NCI-H1930 (cell line): Measurements from ENCODE around the gene CCDC57.

ENCODE experiments used
- DNase-seq, 2 experiments: peaks; one replicate each; lab custom pipeline; 2025; lab: John Stamatoyannopoulos, UW

The CCDC57 gene

DNA sequence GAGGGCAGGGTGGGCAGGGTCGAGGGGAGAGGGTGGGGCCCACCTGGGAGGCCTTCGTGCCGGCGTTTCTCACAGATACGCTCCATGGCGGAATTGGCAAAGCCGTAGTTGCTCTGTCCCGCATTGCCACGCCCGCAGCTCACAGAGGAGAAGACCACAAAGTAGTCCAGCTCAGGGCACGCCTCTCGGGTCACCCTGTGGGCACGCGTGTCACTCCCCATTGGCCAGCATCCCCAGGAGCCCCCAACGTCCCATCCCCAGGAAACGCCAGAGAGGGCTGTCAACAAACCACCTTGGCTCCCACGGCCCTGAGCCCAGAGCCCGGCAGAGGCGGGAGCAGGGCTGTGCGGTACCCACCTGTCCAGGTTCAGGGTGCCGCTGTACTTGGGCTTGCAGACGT lies 130.7 kb downstream of the CCDC57 start:
- DNase-seq: no peak

DNA sequence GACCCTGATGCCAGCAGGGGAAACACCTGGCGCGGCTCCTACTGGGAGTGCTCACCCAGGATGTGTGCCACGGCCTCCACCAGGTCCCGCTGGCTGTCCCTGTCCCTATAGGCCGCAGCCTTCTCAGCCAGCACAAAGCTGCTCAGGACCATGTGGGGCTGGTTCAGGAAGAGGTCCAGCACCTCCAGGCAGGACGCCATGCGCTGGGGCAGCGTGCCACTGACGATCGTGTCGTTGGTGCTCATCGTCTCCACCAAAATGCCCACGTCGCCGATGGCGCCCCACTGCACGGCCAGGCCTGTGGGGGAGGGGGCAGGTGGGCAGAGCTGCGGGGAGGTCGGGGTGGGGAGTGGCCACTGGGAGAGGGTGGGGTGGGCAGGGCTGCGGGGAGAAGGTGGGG lies 131.1 kb downstream of the CCDC57 start:
- DNase-seq: no peak

DNA sequence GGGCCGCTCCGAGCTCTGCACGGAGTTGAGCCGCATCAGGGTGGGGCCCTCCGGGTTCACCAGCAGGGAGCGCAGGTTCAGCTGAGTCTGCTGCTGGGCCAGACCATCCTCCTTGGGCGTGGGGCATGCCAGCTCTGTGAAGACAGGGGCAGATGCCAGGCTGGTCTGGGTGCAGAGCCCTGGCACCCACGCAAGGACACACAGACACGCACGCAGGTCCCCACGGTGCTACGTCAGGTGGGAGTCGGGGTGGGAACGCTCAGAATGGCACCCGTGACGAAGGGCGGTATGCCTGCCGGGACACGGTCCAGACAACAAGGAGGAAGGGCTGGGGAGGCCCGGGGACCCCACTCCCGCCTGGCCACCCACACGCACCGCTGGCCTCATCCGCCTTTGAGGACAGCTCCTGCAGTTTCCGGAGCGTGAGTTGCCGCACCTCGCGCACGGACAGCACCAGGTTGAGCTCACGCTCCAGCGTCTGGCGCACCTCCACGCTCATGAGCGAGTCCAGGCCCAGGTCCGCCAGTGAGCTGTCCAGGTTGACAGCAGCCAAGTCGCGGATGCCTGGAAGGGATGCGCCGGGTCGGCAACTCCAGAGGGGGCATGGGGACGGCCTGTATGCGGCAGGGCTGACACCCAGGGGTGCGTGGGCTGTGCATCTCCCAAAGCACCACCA lies 131.7 kb downstream of the CCDC57 start:
- no peak for DNase-seq

DNA sequence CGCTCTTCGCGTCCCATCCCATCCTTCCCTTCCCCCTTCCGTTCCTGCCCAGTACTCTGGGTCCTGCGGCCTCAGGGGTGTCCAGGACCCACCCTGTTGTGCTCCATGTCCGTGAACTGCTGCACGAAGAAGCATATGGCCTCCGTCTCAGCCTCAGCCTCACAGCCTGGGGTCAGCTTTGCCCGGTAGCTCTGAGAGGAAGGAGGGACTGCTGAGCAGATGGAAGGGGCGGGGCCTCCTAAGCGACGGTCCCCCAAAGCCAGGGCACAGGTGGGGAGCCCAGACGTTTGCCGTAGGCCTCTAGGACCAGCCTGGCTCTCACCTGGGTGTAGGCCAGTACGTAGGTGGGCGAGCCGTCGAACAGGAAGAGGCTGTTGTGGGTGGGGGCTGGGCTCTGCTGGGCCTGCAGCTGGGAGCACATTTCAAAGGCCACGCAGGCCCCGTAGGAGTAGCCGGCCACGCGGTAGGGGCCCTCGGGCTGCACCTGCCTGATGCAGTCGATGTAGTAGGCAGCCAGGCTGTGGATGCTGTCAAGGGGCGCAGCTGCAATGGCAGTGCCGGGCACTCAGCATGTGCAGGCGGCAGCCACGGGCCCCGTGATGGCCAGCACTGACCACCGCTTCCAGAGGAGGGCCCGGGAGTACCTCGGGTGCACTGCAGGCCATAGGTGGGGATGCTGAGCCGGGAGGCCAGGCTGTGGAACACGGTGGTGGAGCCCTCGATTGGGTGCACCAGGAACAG lies 132.4 kb downstream of the CCDC57 start:
- DNase-seq: no peak

DNA sequence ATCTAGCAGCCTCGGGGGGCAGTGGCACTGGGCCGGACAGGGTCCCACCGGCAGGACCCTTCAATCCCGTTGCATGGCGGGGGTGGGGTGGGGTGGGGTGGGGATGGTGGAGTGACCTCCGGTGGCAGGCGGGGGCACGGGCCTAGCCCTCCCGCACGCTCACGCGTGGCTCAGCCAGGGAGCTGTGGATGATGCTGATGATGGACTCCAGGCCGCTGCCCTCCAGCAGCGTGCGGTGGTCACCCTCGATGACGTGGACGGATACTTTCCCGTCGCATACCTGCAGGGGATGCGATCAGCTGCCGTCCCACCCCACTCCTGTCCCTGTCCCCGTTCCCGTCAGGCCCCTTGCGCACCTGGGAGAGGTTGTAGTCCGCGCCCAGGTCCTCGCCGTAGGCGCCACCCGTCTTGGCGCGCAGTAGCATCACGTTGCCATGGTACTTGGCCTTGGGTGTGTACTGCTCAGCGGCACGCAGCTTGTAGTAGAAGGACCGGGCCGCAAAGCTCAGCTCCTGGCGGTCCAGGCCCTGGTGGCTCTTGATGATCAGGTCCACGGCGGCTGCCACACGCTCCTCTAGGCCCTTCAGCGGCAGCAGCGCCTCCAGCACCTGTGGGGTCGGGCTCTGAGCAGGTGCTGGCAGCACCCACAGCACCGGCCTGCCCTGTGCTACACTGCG lies 133.5 kb downstream of the CCDC57 start:
- DNase-seq: no peak

DNA sequence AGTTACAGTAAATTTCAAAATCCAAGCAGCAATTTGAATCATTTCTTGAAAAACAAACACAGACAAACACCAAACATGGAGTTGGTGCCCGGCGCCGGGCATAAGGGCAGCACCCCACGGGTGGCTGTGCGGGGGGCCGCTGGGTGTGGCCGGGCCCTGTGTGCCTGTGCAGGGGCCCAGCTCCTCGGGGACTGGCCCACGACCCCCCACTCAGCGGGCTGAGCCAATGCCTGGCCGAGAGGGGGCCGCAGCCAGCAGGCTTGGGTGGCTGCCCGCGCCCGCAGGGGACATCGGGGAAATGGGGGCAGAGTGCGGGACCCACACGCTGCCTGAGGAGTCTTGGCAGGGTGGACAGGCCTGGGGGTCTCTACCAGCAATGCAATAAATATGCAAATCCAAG lies 134.2 kb downstream of the CCDC57 start:
- no peak for DNase-seq

DNA sequence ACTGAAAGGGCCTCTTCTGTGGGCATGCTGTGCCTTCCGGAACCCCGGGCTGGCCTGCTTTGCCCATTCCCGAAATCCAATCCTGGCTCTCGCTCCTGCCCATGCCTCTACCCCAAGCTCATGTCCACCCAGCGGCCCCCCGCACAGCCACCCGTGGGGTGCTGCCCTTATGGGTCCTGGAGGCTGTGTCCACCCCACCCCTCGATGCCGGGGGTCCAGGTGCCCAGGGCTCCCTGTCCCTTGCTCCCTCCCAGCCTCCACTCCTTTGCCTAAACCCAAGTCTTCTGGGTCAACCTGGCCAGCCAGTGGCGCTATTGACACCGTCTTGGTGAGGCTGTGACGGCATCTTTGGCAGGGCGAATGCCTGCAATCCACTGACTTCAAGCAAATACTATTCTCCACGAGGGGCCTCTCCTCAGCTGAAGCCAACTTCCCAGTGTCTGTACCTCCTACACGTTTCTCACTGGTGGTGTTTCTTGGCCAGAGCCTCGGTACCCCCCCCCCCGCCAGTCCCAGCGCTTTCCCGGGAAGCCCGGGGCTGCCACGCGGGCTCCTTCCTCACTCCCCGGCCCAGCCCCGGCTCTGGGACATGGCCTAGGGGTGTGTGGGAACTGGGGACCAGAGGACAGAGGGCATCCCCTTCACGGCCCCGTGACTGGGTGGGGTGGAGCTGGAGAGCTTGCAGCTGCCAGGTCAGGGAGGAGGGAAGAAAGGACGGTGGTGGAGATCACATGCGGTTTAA lies 134.9 kb downstream of the CCDC57 start:
- DNase-seq: no peak

DNA sequence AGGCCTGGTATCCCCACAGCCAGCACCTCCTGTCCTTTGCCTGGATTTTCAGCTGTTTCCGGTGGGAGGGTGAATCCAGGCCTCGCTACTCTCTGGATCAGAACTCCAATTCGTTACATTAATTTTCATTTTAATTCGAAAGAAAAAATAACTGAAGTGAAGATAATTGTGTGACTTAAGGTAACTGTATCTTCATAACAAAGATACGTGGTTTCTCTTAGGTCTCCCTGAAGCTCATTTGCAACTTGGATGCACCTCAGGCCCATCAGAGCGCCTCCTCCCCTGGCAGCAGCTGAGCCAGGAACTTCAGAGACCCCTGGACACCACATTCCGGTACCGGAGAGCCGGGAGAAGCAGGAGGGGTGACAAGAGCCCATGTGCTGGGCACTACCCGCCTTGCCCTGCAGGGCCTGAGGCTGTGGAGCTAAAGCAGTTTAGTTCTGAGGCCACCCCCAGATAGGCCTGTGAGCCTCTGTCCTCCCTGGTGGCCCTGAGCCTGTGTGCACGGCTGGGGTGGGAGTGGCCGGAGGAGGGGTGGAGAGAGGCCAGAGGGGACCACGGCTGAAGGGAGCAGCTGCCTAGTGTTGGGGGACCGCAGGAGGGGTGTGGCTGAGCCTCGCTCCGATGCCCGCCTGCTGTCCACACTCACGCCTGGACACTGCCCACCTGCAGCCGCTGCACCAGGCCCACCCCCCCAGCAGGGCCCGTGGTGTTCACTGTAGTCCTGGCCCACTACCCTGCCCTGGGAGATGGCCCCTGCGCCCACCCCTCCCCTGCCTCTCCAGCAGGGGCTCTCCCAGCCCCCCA lies 135.7 kb downstream of the CCDC57 start:
- no peak for DNase-seq

DNA sequence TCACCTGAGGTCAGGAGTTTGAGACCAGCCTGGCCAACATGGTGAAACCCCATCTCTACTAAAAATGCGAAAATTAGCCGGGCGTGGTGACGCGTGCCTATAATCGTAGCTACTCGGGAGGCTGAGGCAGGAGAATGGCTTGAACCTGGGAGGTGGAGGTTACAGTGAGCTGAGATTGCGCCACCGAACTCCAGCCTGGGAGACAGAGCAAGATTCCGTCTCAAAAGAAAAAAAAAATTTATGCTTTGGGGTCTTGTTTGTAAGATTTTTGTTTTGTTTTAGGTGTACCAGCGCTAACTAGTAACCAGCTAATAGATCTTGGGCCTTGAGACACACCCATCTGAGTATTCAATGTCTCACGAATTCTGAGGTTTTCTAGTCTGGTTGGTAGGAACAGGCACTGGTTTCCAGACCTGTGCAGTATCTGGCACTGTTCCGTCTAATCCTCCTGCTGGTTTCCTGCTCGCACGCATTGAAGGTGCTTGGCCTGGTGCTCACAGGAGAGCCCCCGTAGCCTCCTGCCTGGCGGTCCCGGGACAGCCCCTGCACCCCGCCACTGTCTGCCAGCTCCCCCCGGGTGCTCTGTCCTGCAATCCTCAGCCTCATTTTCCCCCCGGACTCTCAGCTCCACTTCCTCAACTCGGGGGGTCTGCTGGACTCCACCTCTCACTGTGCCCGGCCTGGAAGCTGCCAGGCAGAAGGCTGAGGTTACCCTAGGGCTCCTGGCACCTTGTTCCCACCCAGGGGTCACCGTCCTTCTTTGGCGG lies 136.4 kb downstream of the CCDC57 start:
- no peak for DNase-seq

DNA sequence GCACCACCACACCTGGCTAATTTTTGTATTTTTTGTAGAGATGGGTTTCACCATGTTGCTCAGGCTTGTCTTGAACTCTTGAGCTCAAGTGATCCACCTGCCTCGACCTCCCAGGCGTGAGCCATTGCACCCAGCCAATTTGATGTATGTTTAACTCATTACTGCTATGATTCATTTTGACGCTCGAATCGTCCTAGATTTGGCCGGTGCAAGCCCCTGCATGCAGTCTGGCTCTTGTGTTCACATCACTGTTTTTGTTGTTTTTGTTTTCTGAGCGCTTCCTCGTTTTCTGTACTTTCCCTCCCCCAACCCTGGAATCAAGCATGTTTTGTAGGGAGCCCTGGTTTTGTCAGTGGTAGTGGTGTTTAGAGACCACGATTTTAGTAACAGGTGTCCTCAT lies 139.2 kb downstream of the CCDC57 start:
- DNase-seq: no peak

DNA sequence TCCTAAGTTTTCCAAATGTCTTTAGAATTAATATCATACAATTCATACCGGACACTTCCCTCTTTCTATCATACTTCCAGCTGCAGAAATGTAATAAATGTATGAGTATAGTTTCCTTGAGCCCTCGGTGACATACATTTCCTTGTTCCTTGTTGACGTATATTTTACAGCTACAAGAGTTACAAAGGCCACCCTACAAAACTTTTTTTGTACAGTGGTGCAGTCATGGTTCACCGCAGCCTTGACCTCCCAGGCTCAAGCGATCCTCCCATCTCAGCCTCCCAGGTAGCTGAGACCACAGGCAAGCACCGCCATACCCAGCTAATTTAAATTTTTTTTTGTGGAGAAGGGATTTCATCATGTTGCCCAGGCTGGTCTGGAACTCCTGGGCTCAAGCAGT lies 139.8 kb downstream of the CCDC57 start:
- DNase-seq: no peak

DNA sequence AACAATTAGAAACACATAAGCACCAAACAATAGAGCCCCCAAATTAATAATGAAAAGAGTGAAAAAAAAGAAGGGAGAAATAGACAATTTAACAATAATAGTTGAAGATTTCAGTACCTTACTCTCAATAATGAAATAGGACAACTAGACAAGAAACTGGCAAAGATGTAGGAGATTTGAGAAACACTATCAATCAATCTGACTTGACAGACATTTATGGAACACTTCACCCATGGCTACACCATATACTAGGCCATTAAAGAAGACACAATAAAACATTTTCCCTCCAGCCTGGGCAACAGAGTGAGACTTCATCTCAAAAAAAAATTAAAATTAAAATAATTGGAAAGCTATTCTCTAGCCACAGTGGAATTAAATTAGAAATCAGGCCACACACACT lies 142.0 kb downstream of the CCDC57 start:
- DNase-seq: no peak

DNA sequence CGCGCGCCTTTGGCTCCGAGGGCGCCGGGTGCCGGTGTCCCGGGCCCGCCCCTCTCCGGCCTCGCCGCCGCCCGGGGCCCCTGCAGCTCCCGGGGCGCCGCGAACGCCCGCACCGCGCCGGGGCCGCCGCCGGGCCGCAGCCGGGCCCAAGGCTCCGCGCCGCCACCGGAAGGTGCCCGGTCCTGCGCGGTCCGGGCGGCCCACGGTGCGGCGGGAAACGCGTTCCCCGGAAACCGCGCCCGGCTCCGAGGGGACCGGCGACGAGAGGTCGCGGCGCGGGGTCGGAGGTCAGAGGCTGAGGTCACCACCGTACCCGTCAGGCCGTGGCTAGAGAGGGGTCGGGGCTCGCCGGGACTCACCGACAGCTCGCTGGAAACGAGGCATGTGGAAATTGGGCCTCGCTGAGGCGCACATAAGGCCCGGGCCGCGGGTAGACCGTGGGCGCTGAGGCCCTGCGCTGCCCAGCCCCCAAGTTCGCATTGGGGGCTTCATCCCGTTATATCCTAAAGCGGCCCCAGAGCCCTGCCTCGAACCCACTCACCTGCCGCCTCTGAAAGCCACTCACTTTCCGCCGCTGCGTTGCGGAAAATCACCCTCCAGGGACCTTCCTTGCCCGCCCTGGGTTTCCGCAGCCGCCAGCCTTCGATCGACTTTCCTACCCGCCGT lies 146.9 kb downstream of the CCDC57 start, which contains the start of gene DUS1L:
Gene DUS1L, minus strand, starts transcription at position 167 of the 666 bp plus-strand sequence. CDS start 745 bp downstream, outside the sequence.
- DNase-seq: peak in 1 of 2 experiments; percentile 76

DNA sequence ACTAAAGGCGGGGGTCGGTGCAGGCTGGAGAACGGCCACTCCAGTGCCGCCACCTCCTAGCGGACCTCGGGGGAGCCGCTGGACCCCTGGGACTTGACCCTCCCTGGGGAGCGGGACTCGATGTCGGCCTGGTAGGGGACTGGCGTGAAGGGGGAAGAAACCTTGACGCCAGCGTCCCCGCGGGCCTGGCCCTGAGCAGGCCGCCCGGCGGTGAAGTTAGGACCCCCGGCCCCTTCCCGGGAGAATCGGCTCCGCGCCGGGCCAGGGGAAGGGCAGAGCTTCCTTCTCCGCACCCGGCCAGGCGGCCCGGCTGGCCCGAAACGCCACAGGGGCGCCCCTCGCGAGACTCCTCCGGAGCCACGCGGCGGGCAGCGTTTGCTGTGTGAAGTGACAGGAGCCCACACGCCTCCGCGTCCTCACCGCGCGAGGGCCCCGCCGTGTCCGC lies 147.4 kb downstream of the CCDC57 start:
- DNase-seq: no peak

DNA sequence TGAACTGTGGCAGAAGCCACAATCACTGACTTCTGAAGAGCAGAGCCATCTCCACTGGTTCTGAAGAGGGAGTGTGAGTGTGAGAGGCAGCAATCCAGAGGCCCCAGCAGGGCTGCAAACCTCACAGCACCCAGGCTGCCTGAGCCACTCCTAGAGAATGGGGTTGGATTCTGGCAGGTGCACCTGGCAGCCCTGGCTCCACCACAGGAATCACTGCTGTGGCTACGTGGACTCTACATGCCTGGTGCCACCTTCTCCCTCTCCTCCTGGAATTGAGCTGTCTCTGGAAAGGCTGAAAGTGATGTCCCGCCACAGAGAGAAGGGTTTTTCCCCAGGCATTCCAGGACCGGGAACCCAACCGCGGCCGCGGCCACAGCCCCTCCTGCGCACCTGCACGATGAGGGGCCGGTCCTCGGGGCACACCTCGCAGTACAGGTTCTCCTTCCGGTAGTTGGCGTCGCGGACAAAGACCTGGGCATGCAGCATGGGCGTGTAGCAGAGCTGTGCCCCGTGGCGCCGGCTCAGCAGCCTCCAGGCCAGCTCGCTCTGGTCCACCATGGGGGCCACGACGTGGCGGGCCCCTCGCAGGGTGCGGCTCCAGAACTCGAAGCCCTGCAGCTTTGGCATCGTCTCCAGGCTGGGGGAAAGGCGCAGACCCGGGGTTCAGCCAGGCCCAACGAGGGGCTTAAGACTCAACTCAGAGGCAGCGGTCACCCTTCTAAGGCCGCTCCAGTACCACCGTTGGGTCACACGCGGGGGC lies 148.0 kb downstream of the CCDC57 start:
- no peak for DNase-seq

DNA sequence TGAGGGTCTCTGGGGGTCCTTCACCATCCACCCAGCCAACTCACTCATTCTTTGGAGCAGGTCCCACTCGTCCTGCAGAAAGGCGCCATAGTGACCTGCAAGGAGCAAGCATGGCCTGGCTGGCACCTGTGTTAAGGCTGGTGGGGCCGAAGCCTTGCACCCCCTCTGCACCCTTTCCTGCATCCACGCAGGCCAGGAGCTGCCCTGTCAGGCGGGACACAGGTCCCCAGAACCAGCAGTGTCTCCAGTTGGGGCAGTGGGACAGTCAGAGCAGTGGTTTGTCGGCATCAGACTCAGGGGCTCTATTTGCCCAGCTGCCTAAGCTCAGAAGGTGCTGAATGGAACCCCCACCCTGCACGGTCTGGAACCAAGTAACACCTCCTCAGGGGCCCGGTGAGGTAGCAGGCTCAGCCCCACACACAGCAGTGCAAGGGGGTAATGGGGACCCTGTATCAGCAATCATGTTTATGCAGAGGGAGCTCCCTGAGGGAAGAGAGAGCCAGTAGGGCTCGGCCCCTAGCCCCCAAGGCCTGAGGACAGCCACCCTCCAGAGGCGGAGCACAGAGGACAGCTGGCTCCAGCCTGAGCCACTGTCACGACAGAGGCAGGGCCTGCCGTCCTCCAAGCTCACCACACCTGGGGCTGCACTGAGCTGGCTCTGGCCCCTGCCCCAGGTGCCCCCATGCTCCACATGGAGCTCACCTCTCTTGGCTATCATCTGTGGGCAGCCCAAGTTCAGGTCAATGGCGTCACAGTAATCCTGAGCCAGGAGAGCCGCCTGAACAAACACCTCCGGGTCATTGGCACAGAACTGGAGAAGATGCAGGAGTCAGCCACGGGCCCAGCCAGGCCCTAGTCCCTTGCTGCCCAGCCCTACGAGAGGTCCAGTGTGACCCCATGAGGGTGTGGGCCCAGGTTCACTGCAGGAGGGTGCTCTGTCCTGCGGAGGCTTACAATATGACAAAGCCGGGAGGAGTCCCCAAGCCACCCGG lies 148.9 kb downstream of the CCDC57 start:
- DNase-seq: no peak

DNA sequence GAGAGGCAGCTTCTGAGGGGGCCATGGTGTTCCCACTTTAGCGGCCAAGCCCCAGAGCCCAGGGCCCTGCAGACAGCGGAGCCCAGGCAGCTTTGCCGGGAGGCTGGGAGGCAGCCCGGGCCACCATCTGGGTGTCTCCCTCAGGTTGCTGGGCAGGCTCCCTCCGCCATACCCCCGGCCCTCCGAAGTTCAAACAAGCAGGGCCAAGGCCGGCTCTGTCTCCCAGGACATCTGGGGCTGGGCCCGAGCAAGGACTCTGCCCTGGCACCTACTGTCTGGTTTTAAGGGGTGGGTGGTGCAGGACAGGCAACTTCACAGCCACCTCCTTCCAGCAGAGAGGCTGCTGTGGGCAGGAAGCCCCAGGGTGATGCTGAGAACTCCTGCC lies 149.7 kb downstream of the CCDC57 start:
- DNase-seq: no peak
